Upper lobe of left lung (tissue), 6 donors: Measurements from ENCODE around the gene UBE2L3. TPM values are rescaled to one million over a fixed set of nuclear protein-coding genes. Genes with fewer than 3 reads are reported as not detected.
"Not testable (repeated sequence)": the region's sequence is repeated elsewhere in the genome, so short reads cannot be mapped to it uniquely, and the experiment has no call there.

Source experiments
- ATAC-seq, 2 donors: fragments of 200-7000 bp; cut with Tn5 transposase; one replicate each; pipeline ENCODE4 v1.9.1; 2022; ENCODE audit warnings: mild to moderate bottlenecking in 2 of 2, moderate library complexity in 2 of 2; ENCODE audit not compliant: low FRiP score in 2 of 2
- DNase-seq, 2 donors: peaks; one replicate each; pipeline ENCODE4 v3.0.0-alpha.2; 2019 to 2020
- H3K27ac ChIP-seq, 4 donors: fragments of 200-600 bp; sonication (generic); one replicate each; pipeline ENCODE4 v1.5.1; 2016 to 2019
- H3K27me3 ChIP-seq, 4 donors: fragments of 200-600 bp; sonication (generic); one replicate each; pipeline ENCODE4 v1.5.1; 2017 to 2019
- H3K36me3 ChIP-seq, 4 donors: fragments of 200-600 bp; sonication (generic); one replicate each; pipeline ENCODE4 v1.5.1; 2016 to 2019
- H3K4me1 ChIP-seq, 4 donors: fragments of 200-600 bp; sonication (generic); one replicate each; pipeline ENCODE4 v1.5.1; 2018 to 2019
- H3K4me3 ChIP-seq, 4 donors: fragments of 200-600 bp; sonication (generic); one replicate each; pipeline ENCODE4 v1.5.1; 2017 to 2019; ENCODE audit warnings: mild to moderate bottlenecking in 2 of 4, moderate library complexity in 1 of 4
- H3K9me3 ChIP-seq, 4 donors: fragments of 200-600 bp; sonication (generic); one replicate each; pipeline ENCODE4 v1.5.1; 2018 to 2019
- EP300 ChIP-seq, 4 donors: sonication (generic); formaldehyde crosslinking; IDR thresholded peaks; one replicate each; pipeline ENCODE4 v1.5.1; 2017; ENCODE audit warnings: antibody characterized with exemption in 4 of 4, control low read depth in 2 of 4
- POLR2A ChIP-seq, 4 donors: fragments of 450-650 bp; IDR thresholded peaks; one replicate each; pipeline ENCODE4 v1.5.1; 2016 to 2017; ENCODE audit warnings: antibody characterized with exemption in 4 of 4, mild to moderate bottlenecking in 2 of 4
- POLR2AphosphoS5 ChIP-seq, 2 donors: sonication (generic); formaldehyde crosslinking; IDR thresholded peaks; one replicate each; pipeline ENCODE4 v1.5.1; 2017; ENCODE audit warnings: antibody characterized with exemption in 2 of 2
- WGBS, 2 donors: methylation state at CpG; one replicate each; pipeline ENCODE4 v1.1.5; 2017 to 2018; 5-methylcytosine and 5-hydroxymethylcytosine counted together
- total RNA-seq, 6 donors: library from RNA; depleted of rRNA in 4 of 6; stranded (reverse); fragments of >200 nt in 4 of 6; gene quantifications; one replicate each; pipeline versions ENCODE4 v1.1.0 to v1.2.1, GENCODE V29; 2016 to 2021
- TF ChIP-seq, protein P1 (sequence below), 6 experiments: fragments of 450-650 bp in 4 of 6; fragments of 200-600 bp in 2 of 6; sonication (generic) in 2 of 6; IDR thresholded peaks; one replicate each; pipeline ENCODE4 v1.5.1; 2016 to 2019; ENCODE audit warnings: antibody characterized with exemption in 6 of 6
- donor health status: DM: no; HTN: no; CAD: no; lungs with moderate emphysema.
- donor health status: DM: no; HTN: yes; CAD: no; lungs with severe emphysema.

Gene UBE2L3
- total RNA-seq, 6 donors from 2014 or later = 24.1 to 45.8 (median 39.2) TPM

DNA sequence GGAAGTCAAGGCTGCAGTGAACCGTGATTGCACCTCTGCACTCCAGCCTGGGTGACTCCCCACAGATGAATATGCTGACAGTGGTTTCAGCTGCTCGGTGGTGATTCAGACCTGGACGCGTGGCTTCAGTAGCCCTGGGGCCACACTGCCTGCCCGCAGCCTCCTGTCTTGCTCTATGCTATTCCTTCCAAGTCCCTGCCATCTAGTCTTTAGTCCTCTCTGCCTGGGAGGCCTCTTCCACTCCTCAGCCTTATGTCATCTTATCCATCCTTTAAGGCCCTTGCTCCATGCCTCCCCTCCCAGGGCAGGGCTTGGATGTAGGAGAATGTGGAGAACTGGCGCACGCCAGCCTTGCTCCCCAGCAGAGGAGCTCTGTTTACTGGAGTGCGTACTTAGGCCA lies 39.3 kb downstream of the UBE2L3 start:
- TF ChIP-seq POLR2AphosphoS5 (IDR thresholded peaks at IDR 0.05) (no peak), EP300 (IDR thresholded peaks at IDR 0.05) (no peak), POLR2A (IDR thresholded peaks at IDR 0.05) (no peak)
- TF ChIP-seq, protein P1, sequence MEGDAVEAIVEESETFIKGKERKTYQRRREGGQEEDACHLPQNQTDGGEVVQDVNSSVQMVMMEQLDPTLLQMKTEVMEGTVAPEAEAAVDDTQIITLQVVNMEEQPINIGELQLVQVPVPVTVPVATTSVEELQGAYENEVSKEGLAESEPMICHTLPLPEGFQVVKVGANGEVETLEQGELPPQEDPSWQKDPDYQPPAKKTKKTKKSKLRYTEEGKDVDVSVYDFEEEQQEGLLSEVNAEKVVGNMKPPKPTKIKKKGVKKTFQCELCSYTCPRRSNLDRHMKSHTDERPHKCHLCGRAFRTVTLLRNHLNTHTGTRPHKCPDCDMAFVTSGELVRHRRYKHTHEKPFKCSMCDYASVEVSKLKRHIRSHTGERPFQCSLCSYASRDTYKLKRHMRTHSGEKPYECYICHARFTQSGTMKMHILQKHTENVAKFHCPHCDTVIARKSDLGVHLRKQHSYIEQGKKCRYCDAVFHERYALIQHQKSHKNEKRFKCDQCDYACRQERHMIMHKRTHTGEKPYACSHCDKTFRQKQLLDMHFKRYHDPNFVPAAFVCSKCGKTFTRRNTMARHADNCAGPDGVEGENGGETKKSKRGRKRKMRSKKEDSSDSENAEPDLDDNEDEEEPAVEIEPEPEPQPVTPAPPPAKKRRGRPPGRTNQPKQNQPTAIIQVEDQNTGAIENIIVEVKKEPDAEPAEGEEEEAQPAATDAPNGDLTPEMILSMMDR (IDR thresholded peaks at IDR 0.05) = no peak
- no peaks in the 10 kb centered on the region for H3K27me3 ChIP-seq
- WGBS, 2 donors = 95% methylated on average over 7 to 8 of the region's 8 CpGs
- H3K36me3 ChIP-seq = peaks cover 0 to 13% (median 9%) of the 10 kb centered on the region in 4 donors
- DNase-seq (no peak), ATAC-seq (no peak)
- H3K4me1 ChIP-seq = peaks cover 0 to 17% (median 5%) of the 10 kb centered on the region in 4 donors
- no peak overlapping the region for H3K4me3 ChIP-seq
- H3K9me3 ChIP-seq = no peaks in the 10 kb centered on the region
- no peak overlapping the region for H3K27ac ChIP-seq

DNA sequence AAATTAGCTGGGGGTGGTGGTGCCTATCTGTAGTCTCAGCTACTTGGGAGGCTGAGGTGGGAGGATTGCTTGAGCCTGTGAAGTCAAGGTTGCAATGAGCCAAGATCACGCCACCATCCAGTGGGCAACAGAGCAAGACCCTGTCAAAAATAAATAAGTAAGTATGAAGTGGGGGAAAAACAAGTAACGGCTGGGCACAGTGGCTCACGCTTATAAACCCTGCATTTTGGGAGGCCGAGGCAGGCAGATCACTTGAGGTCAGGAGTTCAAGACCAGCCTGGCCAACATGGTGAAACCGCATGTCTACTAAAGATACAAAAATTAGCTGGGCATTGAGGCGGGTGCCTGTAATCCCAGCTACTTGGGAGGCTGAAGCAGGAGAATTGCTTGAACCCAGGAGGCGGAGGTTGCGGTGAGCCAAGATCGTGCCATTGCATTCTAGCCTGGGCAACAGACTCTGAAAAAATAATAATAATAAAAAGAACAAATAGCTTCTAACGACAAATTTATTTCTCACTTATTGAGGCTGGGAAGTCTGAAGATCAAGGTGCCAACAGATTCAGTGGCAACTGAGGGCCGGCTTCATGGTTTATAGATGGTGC lies 42.1 kb downstream of the UBE2L3 start:
- 95 to 98% methylated on average over 11 of the region's 11 CpGs for WGBS, 2 donors
- ATAC-seq, H3K4me3 ChIP-seq: not testable (repeated sequence)

DNA sequence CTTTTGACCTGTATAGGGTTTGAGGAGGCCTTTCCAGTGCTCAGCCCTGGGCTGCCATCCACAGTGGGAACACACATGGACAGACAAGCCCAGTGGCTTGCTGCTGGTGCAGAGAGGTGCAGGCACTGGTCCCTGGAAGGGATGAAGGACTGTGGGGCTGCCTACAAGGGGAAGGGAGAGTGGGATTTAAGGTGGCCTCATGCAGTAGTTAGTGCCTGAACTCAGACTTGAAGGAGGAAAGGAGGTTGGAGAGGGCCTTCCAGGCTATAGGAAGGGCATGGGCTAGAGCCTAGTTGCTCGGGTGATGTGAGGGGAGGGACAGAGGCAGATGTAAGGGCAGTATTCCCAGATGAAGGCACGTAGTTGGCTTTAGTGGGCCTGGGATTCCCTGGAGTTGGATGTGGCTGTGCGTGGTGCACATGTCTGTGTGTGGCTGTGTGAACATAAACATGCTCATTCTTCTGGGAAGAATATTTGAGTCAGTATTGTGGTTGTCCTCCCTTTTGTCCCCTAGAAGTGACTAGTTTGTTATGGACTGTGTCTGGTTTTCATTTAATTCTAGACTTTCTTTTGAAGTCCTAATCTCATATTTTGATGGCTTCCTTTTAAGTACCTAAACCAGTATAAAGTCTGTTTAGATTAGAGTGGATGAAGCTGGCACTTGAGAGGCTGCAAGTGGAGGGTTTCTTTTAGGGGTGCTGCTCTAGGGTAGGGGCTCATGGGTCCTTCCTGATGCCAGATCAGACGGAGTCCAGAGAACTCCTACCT lies 43.9 kb downstream of the UBE2L3 start:
- H3K27ac ChIP-seq = no peak overlapping the region

More for the DNA sequence above, 42.1 kb downstream of the UBE2L3 start:
- peaks cover 0 to 38% (median 19%) of the 10 kb centered on the region in 4 donors for H3K36me3 ChIP-seq
- not testable (repeated sequence) for H3K9me3 ChIP-seq, H3K27ac ChIP-seq, H3K27me3 ChIP-seq, H3K4me1 ChIP-seq, DNase-seq

GRCh38 chr22:21612858-21613257 lies 45.3 kb downstream of the UBE2L3 start:
- Histone ChIP-seq H3K27ac (no peak overlapping the region), H3K9me3 (no peaks in the 10 kb centered on the region), H3K4me1 (no peaks in the 10 kb centered on the region), H3K27me3 (no peaks in the 10 kb centered on the region), H3K36me3 (peaks cover 0 to 52% (median 24%) of the 10 kb centered on the region in 4 donors), H3K4me3 (no peak overlapping the region)
- DNase-seq = no peak
- peak in 1 of 2 donors; percentile 22 for ATAC-seq
- 94 to 95% methylated on average over 4 to 7 of the region's 7 CpGs for WGBS, 2 donors
- TF ChIP-seq POLR2AphosphoS5 (IDR thresholded peaks at IDR 0.05) (no peak), EP300 (IDR thresholded peaks at IDR 0.05) (no peak), POLR2A (IDR thresholded peaks at IDR 0.05) (no peak)
- TF ChIP-seq, protein P1 (IDR thresholded peaks at IDR 0.05) = no peak

More for the DNA sequence above, 43.9 kb downstream of the UBE2L3 start:
- Histone ChIP-seq H3K36me3 (peaks cover 0 to 51% (median 24%) of the 10 kb centered on the region in 4 donors), H3K9me3 (no peaks in the 10 kb centered on the region), H3K4me3 (no peak overlapping the region), H3K4me1 (no peaks in the 10 kb centered on the region), H3K27me3 (no peaks in the 10 kb centered on the region)
- no peak for ATAC-seq
- DNase-seq = no peak
- TF ChIP-seq POLR2A (IDR thresholded peaks at IDR 0.05) = no peak
- TF ChIP-seq, protein P1 (IDR thresholded peaks at IDR 0.05) = no peak
- no peak for TF ChIP-seq EP300 (IDR thresholded peaks at IDR 0.05)
- TF ChIP-seq POLR2AphosphoS5 (IDR thresholded peaks at IDR 0.05) = no peak
- 80 to 96% methylated on average over 4 of the region's 4 CpGs for WGBS, 2 donors

DNA sequence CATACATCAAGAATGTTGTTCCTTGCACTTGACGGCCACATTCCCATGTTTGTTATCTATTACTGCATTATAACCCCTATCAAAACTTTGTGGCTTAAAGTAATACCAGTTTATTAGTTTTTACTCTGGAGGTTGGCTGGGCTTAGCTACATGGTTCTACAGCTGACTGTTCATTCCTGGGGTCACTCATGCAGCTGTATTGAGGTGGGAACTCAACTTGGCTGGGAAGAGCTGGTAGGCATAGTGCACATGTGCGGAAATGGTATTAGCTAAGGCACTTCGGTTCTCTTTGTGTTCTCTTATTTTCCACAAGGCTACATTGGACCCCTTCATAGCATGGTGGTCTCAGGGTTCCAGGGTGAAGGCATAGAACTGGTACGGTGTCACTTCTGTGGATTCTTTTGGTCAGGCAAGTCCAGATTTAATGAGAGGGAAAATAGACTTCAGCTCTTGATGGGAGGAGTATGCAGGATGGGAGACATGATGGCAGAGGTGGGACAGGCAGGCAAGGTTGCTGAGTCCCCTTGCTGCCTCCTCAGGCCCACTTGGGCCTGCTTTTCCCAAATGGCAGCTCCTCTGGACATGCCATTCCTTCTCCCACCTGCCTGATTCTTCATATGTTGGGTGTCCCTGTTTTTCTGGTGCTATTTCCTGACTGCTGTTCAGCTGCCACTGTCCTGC lies 46.2 kb downstream of the UBE2L3 start:
- Histone ChIP-seq H3K4me3 (no peak overlapping the region), H3K4me1 (no peaks in the 10 kb centered on the region), H3K9me3 (no peaks in the 10 kb centered on the region), H3K27ac (no peak overlapping the region), H3K27me3 (no peaks in the 10 kb centered on the region), H3K36me3 (peaks cover 0 to 60% (median 26%) of the 10 kb centered on the region in 4 donors)
- TF ChIP-seq, protein P1 (IDR thresholded peaks at IDR 0.05) = no peak
- no peak for TF ChIP-seq POLR2A (IDR thresholded peaks at IDR 0.05)
- TF ChIP-seq EP300 (IDR thresholded peaks at IDR 0.05) = no peak
- WGBS, 2 donors = 72 to 95% methylated on average over 4 of the region's 4 CpGs
- no peak for ATAC-seq
- no peak for DNase-seq
